ENCODE results near the gene P2RX4. TPM values are rescaled to one million over a fixed set of nuclear protein-coding genes. Genes with fewer than 3 reads are reported as not detected.

P2RX4 gene
- total and polyA plus RNA-seq, 2 of the 13 experiments (the other 11 are each of a cell fraction or from before 2014, with no cell fraction given), result 13.8 to 30.8 TPM

DNA sequence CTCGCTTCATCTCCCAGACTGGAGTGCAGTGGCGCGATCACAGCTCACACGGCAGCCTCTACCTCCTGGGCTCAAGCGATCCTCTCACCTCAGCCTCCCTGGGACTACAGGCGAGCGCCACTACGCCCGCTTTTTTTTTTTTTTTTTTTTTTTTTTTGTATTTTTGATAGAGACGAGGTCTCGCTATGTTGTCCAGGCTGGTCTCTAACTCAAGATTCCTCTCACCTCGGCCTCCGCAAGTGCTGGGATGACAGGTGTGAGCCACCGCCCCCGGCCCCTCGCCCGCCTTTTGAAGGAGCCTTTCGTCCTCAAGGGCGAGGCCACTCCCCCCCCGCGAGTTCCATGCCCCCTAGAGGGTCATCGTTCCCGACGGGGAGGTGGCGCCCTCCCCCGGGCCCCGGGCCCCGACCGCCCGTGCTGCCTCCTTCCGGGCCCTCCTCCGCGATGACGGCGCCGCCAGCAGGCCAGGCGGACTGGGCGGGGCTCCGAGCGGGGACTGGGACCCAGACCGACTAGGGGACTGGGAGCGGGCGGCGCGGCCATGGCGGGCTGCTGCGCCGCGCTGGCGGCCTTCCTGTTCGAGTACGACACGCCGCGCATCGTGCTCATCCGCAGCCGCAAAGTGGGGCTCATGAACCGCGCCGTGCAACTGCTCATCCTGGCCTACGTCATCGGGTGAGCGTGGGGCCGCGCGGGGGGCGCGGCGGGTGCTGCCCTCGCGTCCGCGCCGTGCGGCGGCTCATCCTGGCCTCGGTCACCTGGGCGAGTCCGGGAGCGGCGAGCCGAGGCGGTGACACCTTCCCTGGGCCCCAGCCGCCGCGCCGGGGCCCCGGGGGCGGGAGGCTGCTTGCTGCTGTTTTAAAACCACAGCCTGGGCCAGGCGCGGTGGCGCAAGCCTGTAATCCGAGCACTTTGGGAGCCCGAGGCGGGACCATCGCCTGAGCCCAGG, at the start of gene P2RX4 (continued):
- TF ChIP-seq CEBPZ (IDR thresholded peaks at IDR 0.05; ENCODE audit: low read length) (no peak), FOXM1 (CRISPR knock-in tag; IDR thresholded peaks at IDR 0.05) (no peak), HOXD1 (CRISPR knock-in tag; IDR thresholded peaks at IDR 0.05) (peak; percentile 68; the same call in 1 of the 2 replicates), NR1H2 (CRISPR knock-in tag; IDR thresholded peaks at IDR 0.05; ENCODE audit: borderline replicate concordance, low read depth) (no peak), ZBTB7A (CRISPR knock-in tag; IDR thresholded peaks at IDR 0.05) (peak; percentile 72), HCFC1 (IDR thresholded peaks at IDR 0.05; ENCODE audit: low read depth, low read length) (no peak), ATF7-NPFF (CRISPR knock-in tag; IDR thresholded peaks at IDR 0.05; ENCODE audit: low read depth) (peak; percentile 92), ZFP41 (CRISPR knock-in tag; IDR thresholded peaks at IDR 0.05; ENCODE audit: borderline replicate concordance) (0 out of 2 replicates have a peak, but pooled peaks have one; percentile 46), EHMT2 (IDR thresholded peaks at IDR 0.05; ENCODE audit: borderline replicate concordance, low read depth, low read length) (no peak), MEIS2 (CRISPR knock-in tag; IDR thresholded peaks at IDR 0.05) (peak; percentile 81), SETDB1 (CRISPR knock-in tag; IDR thresholded peaks at IDR 0.05; ENCODE audit: borderline replicate concordance) (no peak), ZNF704 (CRISPR knock-in tag; IDR thresholded peaks at IDR 0.05; ENCODE audit: borderline replicate concordance) (0 out of 2 replicates have a peak, but pooled peaks have one; percentile 37), KAT7 (CRISPR knock-in tag; IDR thresholded peaks at IDR 0.05; ENCODE audit: borderline replicate concordance) (no peak)
- TF ChIP-seq, protein P1, sequence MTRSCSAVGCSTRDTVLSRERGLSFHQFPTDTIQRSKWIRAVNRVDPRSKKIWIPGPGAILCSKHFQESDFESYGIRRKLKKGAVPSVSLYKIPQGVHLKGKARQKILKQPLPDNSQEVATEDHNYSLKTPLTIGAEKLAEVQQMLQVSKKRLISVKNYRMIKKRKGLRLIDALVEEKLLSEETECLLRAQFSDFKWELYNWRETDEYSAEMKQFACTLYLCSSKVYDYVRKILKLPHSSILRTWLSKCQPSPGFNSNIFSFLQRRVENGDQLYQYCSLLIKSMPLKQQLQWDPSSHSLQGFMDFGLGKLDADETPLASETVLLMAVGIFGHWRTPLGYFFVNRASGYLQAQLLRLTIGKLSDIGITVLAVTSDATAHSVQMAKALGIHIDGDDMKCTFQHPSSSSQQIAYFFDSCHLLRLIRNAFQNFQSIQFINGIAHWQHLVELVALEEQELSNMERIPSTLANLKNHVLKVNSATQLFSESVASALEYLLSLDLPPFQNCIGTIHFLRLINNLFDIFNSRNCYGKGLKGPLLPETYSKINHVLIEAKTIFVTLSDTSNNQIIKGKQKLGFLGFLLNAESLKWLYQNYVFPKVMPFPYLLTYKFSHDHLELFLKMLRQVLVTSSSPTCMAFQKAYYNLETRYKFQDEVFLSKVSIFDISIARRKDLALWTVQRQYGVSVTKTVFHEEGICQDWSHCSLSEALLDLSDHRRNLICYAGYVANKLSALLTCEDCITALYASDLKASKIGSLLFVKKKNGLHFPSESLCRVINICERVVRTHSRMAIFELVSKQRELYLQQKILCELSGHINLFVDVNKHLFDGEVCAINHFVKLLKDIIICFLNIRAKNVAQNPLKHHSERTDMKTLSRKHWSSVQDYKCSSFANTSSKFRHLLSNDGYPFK (CRISPR knock-in tag; IDR thresholded peaks at IDR 0.05; ENCODE audit: borderline replicate concordance), result no peak
- TF ChIP-seq, protein P2, sequence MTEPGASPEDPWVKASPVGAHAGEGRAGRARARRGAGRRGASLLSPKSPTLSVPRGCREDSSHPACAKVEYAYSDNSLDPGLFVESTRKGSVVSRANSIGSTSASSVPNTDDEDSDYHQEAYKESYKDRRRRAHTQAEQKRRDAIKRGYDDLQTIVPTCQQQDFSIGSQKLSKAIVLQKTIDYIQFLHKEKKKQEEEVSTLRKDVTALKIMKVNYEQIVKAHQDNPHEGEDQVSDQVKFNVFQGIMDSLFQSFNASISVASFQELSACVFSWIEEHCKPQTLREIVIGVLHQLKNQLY (CRISPR knock-in tag; IDR thresholded peaks at IDR 0.05), result no peak
- TF ChIP-seq, protein P3, sequence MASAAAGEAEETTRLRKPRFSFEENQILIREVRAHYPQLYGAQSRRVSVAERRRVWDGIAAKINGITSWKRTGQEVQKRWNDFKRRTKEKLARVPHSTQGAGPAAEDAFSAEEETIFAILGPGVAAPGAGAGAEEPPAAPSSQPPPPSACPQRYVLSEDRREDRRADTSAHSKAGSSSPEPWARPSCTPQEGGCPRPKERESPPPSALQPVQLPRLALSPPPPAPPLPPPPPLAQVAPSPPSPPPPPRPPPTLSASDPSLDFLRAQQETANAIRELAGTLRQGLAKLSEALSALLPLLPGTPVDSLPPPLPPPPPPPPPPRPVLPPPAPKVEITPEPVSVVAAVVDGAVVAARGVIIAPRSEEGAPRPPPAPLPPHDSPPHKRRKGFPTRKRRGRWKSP (CRISPR knock-in tag; IDR thresholded peaks at IDR 0.05), result peak; percentile 47; the same call in 1 of the 2 replicates
